Aorta (tissue), 5 donors: ENCODE results near the gene PRKCA. TPM values are rescaled to one million over a fixed set of nuclear protein-coding genes. Genes with fewer than 3 reads are reported as not detected.

Experiments
- ATAC-seq: fragments of 200-7000 bp; cut with Tn5 transposase; one replicate; pipeline ENCODE4 v1.9.1; 2022; ENCODE audit warnings: moderate library complexity; ENCODE audit not compliant: low FRiP score
- DNase-seq, 2 donors: peaks; one replicate each; pipeline ENCODE4 v3.0.0-alpha.2; 2020
- H3K27ac ChIP-seq, 2 donors: one replicate each; pipeline ENCODE4 v1.5.1; 2013; ENCODE audit warnings: low read length in 2 of 2, mild to moderate bottlenecking in 2 of 2, moderate library complexity in 2 of 2, control low read depth in 1 of 2, inconsistent platforms in 1 of 2, low read depth in 1 of 2
- H3K27me3 ChIP-seq, 2 donors: one replicate each; pipeline ENCODE4 v1.6.1; 2013; ENCODE audit warnings: control low read depth in 1 of 2, low read length in 1 of 2, mild to moderate bottlenecking in 1 of 2, moderate library complexity in 1 of 2; ENCODE audit not compliant: insufficient read depth in 2 of 2, control insufficient read depth in 1 of 2
- H3K36me3 ChIP-seq, 2 donors: one replicate each; pipeline ENCODE4 v1.6.1; 2013; ENCODE audit warnings: control low read depth in 1 of 2, low read length in 1 of 2, mild to moderate bottlenecking in 1 of 2; ENCODE audit not compliant: insufficient read depth in 2 of 2, control insufficient read depth in 1 of 2
- H3K4me1 ChIP-seq, 2 donors: one replicate each; pipeline ENCODE4 v1.6.1; 2013; ENCODE audit warnings: low read length in 2 of 2, control low read depth in 1 of 2, mild to moderate bottlenecking in 1 of 2, moderate library complexity in 1 of 2; ENCODE audit not compliant: insufficient read depth in 2 of 2, control insufficient read depth in 1 of 2
- H3K4me3 ChIP-seq, 2 donors: one replicate each; pipeline ENCODE4 v1.5.1; 2013; ENCODE audit warnings: low read length in 2 of 2, control low read depth in 1 of 2, mild to moderate bottlenecking in 1 of 2
- H3K9me3 ChIP-seq: one replicate; pipeline ENCODE4 v1.6.1; 2013; ENCODE audit warnings: mild to moderate bottlenecking, low read length; ENCODE audit not compliant: control insufficient read depth
- WGBS, 2 donors: extraction: QIAGEN DNeasy Blood & Tissue Kit; methylation state at CpG; one replicate each; pipeline ENCODE4 v1.1.7; 2013; 5-methylcytosine and 5-hydroxymethylcytosine counted together
- intact Hi-C, 2 donors: fragments of 100-400 bp; cut with DNase I; formaldehyde crosslinking; loops; one replicate each; pipeline versions ENCODE4 v1.14.2 to v1.15.0; 2022
- polyA plus RNA-seq, 2 donors: library from polyadenylated mRNA; stranded (reverse); fragments of 200-250 nt; gene quantifications; one replicate each; pipeline ENCODE4 v1.2.3, GENCODE V29; 2013
- total RNA-seq, 2 donors: library from RNA; stranded (reverse); fragmentation: NEBNext Ultra II Directional; extraction: Animal tissue kit (Norgen Biotek cat#: 25700); gene quantifications; one replicate each; pipeline ENCODE4 v1.2.1, GENCODE V29; 2021
- donor health status: healthy with polysubstance abuse.
- donor health status: Bipolar disorder and iron deficiency.
- donor health status: DM: no; HTN: no; CAD: no.
- donor health status: DM: no; HTN: no; CAD: no.
- donor health status: DM: yes; HTN: yes; CAD: no.

Gene PRKCA
- total and polyA plus RNA-seq, 4 donors: 2.7 to 15.4 (median 9.1) TPM

GRCh38 chr17:66755101-66755943 is 452.9 kb downstream of the PRKCA start:
- H3K4me1 ChIP-seq: no peaks in the 10 kb centered on the region
- no peak overlapping the region for H3K27ac ChIP-seq
- H3K36me3 ChIP-seq: no peaks in the 10 kb centered on the region
- no peak for ATAC-seq
- no peaks in the 10 kb centered on the region for H3K27me3 ChIP-seq
- H3K4me3 ChIP-seq: no peak overlapping the region
- H3K9me3 ChIP-seq: no peaks in the 10 kb centered on the region
- intact Hi-C loops: no loop called here
- WGBS, 2 donors: 88 to 89% methylated on average over 18 of the region's 18 CpGs
- no peak for DNase-seq

- Histone ChIP-seq H3K36me3 (no peaks in the 10 kb centered on the region), H3K4me1 (no peaks in the 10 kb centered on the region), H3K27ac (no peak overlapping the region), H3K27me3 (no peaks in the 10 kb centered on the region), H3K9me3 (no peaks in the 10 kb centered on the region), H3K4me3 (no peak overlapping the region)
- ATAC-seq: no peak
- DNase-seq: no peak
- intact Hi-C loops: no loop called here
- 87 to 91% methylated on average over 10 of the region's 10 CpGs for WGBS, 2 donors
Observed at GRCh38 chr17:66755944-66756290, 453.5 kb downstream of the PRKCA start.

- H3K9me3 ChIP-seq: no peaks in the 10 kb centered on the region
- DNase-seq (no peak), ATAC-seq (no peak)
- WGBS, 2 donors: 97% methylated on average over 3 of the region's 3 CpGs
- H3K27me3 ChIP-seq: no peaks in the 10 kb centered on the region
- no peaks in the 10 kb centered on the region for H3K36me3 ChIP-seq
- intact Hi-C loops: no loop called here
- H3K27ac ChIP-seq: no peak overlapping the region
- H3K4me1 ChIP-seq: no peaks in the 10 kb centered on the region
- H3K4me3 ChIP-seq: no peak overlapping the region
Observed at GRCh38 chr17:66760324-66760723, 457.9 kb downstream of the PRKCA start.

- intact Hi-C loops: no loop called here
Observed at GRCh38 chr17:66762276-66762675, 459.9 kb downstream of the PRKCA start.

GRCh38 chr17:66763056-66763455 is 460.6 kb downstream of the PRKCA start:
- Histone ChIP-seq H3K4me3 (no peak overlapping the region), H3K9me3 (no peaks in the 10 kb centered on the region), H3K27ac (no peak overlapping the region), H3K27me3 (no peaks in the 10 kb centered on the region), H3K4me1 (no peaks in the 10 kb centered on the region), H3K36me3 (no peaks in the 10 kb centered on the region)
- intact Hi-C loops: no loop called here
- DNase-seq (no peak), ATAC-seq (no peak)
- WGBS, 2 donors: 69 to 79% methylated on average over 2 of the region's 2 CpGs

More at GRCh38 chr17:66762276-66762675, 459.9 kb downstream of the PRKCA start:
- Histone ChIP-seq H3K4me1 (no peaks in the 10 kb centered on the region), H3K4me3 (no peak overlapping the region), H3K9me3 (no peaks in the 10 kb centered on the region), H3K27ac (no peak overlapping the region), H3K27me3 (no peaks in the 10 kb centered on the region), H3K36me3 (no peaks in the 10 kb centered on the region)
- no peak for DNase-seq
- ATAC-seq: no peak
- 94 to 96% methylated on average over 6 of the region's 6 CpGs for WGBS, 2 donors

- WGBS, 2 donors: 88 to 98% methylated on average over 2 of the region's 2 CpGs
- DNase-seq: no peak
- H3K27ac ChIP-seq: no peak overlapping the region
- no peaks in the 10 kb centered on the region for H3K4me1 ChIP-seq
- no peaks in the 10 kb centered on the region for H3K9me3 ChIP-seq
- intact Hi-C loops: no loop called here
- H3K27me3 ChIP-seq: no peaks in the 10 kb centered on the region
- H3K4me3 ChIP-seq: no peak overlapping the region
- no peaks in the 10 kb centered on the region for H3K36me3 ChIP-seq
- no peak for ATAC-seq
Observed at GRCh38 chr17:66764506-66764905, 462.1 kb downstream of the PRKCA start.

GRCh38 chr17:66767154-66767933 is 464.9 kb downstream of the PRKCA start:
- intact Hi-C loops: no loop called here
- no peak for DNase-seq
- no peak for ATAC-seq
- no peak overlapping the region for H3K27ac ChIP-seq
- H3K4me3 ChIP-seq: no peak overlapping the region
- H3K9me3 ChIP-seq: no peaks in the 10 kb centered on the region
- no peaks in the 10 kb centered on the region for H3K4me1 ChIP-seq
- H3K27me3 ChIP-seq: no peaks in the 10 kb centered on the region
- H3K36me3 ChIP-seq: no peaks in the 10 kb centered on the region
- 84 to 93% methylated on average over 3 of the region's 3 CpGs for WGBS, 2 donors

GRCh38 chr17:66769911-66770310 is 467.5 kb downstream of the PRKCA start:
- Histone ChIP-seq H3K4me3 (no peak overlapping the region), H3K27me3 (no peaks in the 10 kb centered on the region), H3K36me3 (no peaks in the 10 kb centered on the region), H3K4me1 (no peaks in the 10 kb centered on the region), H3K9me3 (no peaks in the 10 kb centered on the region), H3K27ac (no peak overlapping the region)
- DNase-seq (no peak), ATAC-seq (no peak)
- 37 to 45% methylated on average over 1 of the region's 1 CpG for WGBS, 2 donors
- intact Hi-C loops: loop anchor here in 1 of 2 donors (10.0 kb wide), 1 partner anchor 55 kb away; no protein-coding TSS in a partner anchor
